Measurements from ENCODE around the gene VEPH1. TPM values are rescaled to one million over a fixed set of nuclear protein-coding genes. Genes with fewer than 3 reads are reported as not detected.

VEPH1 gene
- total RNA-seq, 1 donor from 2014 or later, result 0.16 TPM

GRCh38 chr3:157453824-157454223 is 49.4 kb downstream of the VEPH1 start:
- DNase-seq, result no peak
- intact Hi-C loops (cut with micrococcal nuclease), result no loop called here
- H3K9me3 ChIP-seq (replicated peaks), result no peaks in the 10 kb centered on the region
- no peaks in the 10 kb centered on the region for H3K36me3 ChIP-seq
- H3K27ac ChIP-seq (replicated peaks), result no peak overlapping the region
- TF ChIP-seq, protein P1, sequence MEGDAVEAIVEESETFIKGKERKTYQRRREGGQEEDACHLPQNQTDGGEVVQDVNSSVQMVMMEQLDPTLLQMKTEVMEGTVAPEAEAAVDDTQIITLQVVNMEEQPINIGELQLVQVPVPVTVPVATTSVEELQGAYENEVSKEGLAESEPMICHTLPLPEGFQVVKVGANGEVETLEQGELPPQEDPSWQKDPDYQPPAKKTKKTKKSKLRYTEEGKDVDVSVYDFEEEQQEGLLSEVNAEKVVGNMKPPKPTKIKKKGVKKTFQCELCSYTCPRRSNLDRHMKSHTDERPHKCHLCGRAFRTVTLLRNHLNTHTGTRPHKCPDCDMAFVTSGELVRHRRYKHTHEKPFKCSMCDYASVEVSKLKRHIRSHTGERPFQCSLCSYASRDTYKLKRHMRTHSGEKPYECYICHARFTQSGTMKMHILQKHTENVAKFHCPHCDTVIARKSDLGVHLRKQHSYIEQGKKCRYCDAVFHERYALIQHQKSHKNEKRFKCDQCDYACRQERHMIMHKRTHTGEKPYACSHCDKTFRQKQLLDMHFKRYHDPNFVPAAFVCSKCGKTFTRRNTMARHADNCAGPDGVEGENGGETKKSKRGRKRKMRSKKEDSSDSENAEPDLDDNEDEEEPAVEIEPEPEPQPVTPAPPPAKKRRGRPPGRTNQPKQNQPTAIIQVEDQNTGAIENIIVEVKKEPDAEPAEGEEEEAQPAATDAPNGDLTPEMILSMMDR (IDR thresholded peaks at IDR 0.05; ENCODE audit: borderline replicate concordance), result no peak
- no peaks in the 10 kb centered on the region for H3K4me1 ChIP-seq
- H3K4me3 ChIP-seq, result no peak overlapping the region
- H3K27me3 ChIP-seq (ENCODE audit: low read depth), result peaks cover 2% of the 10 kb centered on the region

- Histone ChIP-seq H3K4me1 (no peaks in the 10 kb centered on the region), H3K27ac (replicated peaks) (no peak overlapping the region), H3K27me3 (ENCODE audit: low read depth) (no peaks in the 10 kb centered on the region), H3K9me3 (replicated peaks) (no peaks in the 10 kb centered on the region), H3K4me3 (no peak overlapping the region), H3K36me3 (no peaks in the 10 kb centered on the region)
- no peak for DNase-seq
- intact Hi-C loops (cut with micrococcal nuclease), result no loop called here
- TF ChIP-seq, protein P1 (IDR thresholded peaks at IDR 0.05; ENCODE audit: borderline replicate concordance), result no peak
Measured at GRCh38 chr3:157452097-157452496, 51.1 kb downstream of the VEPH1 start.

- Histone ChIP-seq H3K9me3 (replicated peaks) (no peaks in the 10 kb centered on the region), H3K4me1 (no peaks in the 10 kb centered on the region), H3K27ac (replicated peaks) (no peak overlapping the region), H3K27me3 (ENCODE audit: low read depth) (no peaks in the 10 kb centered on the region), H3K4me3 (no peak overlapping the region), H3K36me3 (no peaks in the 10 kb centered on the region)
- no peak for DNase-seq
- intact Hi-C loops (cut with micrococcal nuclease), result no loop called here
- TF ChIP-seq, protein P1 (IDR thresholded peaks at IDR 0.05; ENCODE audit: borderline replicate concordance), result peak; percentile 48
Measured at GRCh38 chr3:157447026-157447694, 56.1 kb downstream of the VEPH1 start.

DNA sequence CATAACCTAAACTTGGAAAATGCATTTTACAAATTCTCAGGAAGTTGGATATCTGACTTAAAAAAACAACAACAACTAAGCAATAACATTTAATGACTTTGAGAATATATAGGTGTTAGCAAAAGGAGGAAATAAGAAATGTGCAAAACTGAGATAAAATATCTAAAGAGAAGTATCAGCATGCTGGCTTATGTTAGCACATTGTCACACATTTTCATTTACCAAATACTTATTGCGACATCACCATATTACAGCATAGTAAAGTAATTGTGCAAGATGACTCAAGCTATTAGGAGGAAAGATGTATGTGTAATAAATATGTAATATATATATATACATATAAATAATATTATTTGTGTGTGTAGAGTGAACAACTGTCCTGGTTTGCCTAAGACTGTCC is 57.4 kb downstream of the VEPH1 start:
- Histone ChIP-seq H3K27me3 (ENCODE audit: low read depth) (peaks cover 1% of the 10 kb centered on the region), H3K27ac (replicated peaks) (no peak overlapping the region), H3K9me3 (replicated peaks) (no peaks in the 10 kb centered on the region), H3K36me3 (no peaks in the 10 kb centered on the region), H3K4me3 (no peak overlapping the region), H3K4me1 (no peaks in the 10 kb centered on the region)
- intact Hi-C loops (cut with micrococcal nuclease), result no loop called here
- TF ChIP-seq, protein P1 (IDR thresholded peaks at IDR 0.05; ENCODE audit: borderline replicate concordance), result no peak
- no peak for DNase-seq

GRCh38 chr3:157444797-157445184 is 58.4 kb downstream of the VEPH1 start:
- no peaks in the 10 kb centered on the region for H3K4me1 ChIP-seq
- no peaks in the 10 kb centered on the region for H3K9me3 ChIP-seq (replicated peaks)
- no peak for DNase-seq
- no peak overlapping the region for H3K4me3 ChIP-seq
- peaks cover 12% of the 10 kb centered on the region for H3K27me3 ChIP-seq (ENCODE audit: low read depth)
- H3K36me3 ChIP-seq, result no peaks in the 10 kb centered on the region
- intact Hi-C loops (cut with micrococcal nuclease), result no loop called here
- no peak overlapping the region for H3K27ac ChIP-seq (replicated peaks)
- TF ChIP-seq, protein P1 (IDR thresholded peaks at IDR 0.05; ENCODE audit: borderline replicate concordance), result no peak
